SK-N-SH (cell line): ENCODE data around the gene PAPPA2.

Experiments used
- CTCF ChIP-seq: fragments of 200-600 bp; sonication (generic); IDR thresholded peaks from 2 replicates; pipeline ENCODE4 v1.6.1; 2017; ENCODE audit warnings: antibody characterized with exemption, mild to moderate bottlenecking, moderate library complexity
- EP300 ChIP-seq, 2 experiments: IDR thresholded peaks; 2 replicates each; pipeline versions ENCODE4 v1.4.0 to v1.6.1; 2012; ENCODE audit warnings: borderline replicate concordance in 1 of 2, low read depth in 1 of 2, low read length in 1 of 2
- GABPA ChIP-seq: IDR thresholded peaks from 2 replicates; pipeline ENCODE4 v1.4.0; 2012; ENCODE audit warnings: low read depth, mild to moderate bottlenecking
- JUND ChIP-seq: IDR thresholded peaks from 2 replicates; pipeline ENCODE4 v1.4.0; 2012
- POLR2AphosphoS5 ChIP-seq: IDR thresholded peaks from 2 replicates; pipeline ENCODE4 v1.6.1; 2012; ENCODE audit warnings: low read depth, low read length
- RXRA ChIP-seq: IDR thresholded peaks from 2 replicates; pipeline ENCODE4 v1.4.0; 2012; ENCODE audit warnings: low read depth, mild to moderate bottlenecking, borderline replicate concordance

GRCh38 chr1:176811511-176812288 is 348.7 kb downstream of the PAPPA2 start:
- TF ChIP-seq CTCF (no peak), EP300 (IDR thresholded peaks at IDR 0.05; ENCODE audit: borderline replicate concordance in 1 of 2, low read depth in 1 of 2, low read length in 1 of 2) (no peak), POLR2AphosphoS5 (no peak), GABPA (no peak), RXRA (no peak), JUND (no peak)
